Measurements from ENCODE around the gene MEIOC.
"Not testable (repeated sequence)": the region's sequence is repeated elsewhere in the genome, so short reads cannot be mapped to it uniquely, and the experiment has no call there.

Gene MEIOC

GRCh38 chr17:44664867-44665266 is 8.6 kb downstream of the MEIOC start:
- Histone ChIP-seq H3K4me1 (ENCODE audit: insufficient read depth, low read length) (no peaks in the 10 kb centered on the region), H3K9me3 (ENCODE audit: control insufficient read depth, insufficient read depth, low read length) (no peaks in the 10 kb centered on the region), H3K9ac (ENCODE audit: low read depth, low read length) (no peak overlapping the region), H3K36me3 (ENCODE audit: insufficient read depth, low read length) (no peaks in the 10 kb centered on the region; the same call in 1 of the 2 replicates)

DNA sequence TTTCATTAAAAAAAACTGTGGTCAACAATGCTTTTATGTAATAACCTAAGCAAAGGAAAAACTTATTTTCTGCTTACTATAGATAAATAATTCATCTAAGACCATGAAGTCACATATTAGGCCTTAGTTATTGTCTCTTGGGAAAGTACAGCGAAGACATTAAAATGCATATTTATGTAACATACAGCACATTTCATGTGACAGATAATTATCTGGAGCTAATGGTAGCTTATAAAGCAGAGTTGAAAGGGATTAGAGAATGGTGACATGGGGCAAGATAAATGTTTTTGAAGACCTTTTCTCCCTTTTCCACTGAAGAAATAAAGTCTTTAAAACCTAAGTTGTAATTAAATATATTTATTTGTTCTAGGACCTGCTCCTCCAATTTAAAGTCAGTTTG is 9.7 kb downstream of the MEIOC start:
- no peaks in the 10 kb centered on the region for H3K9me3 ChIP-seq (ENCODE audit: control insufficient read depth, insufficient read depth, low read length)
- H3K4me1 ChIP-seq (ENCODE audit: insufficient read depth, low read length): no peaks in the 10 kb centered on the region
- H3K36me3 ChIP-seq (ENCODE audit: insufficient read depth, low read length): no peaks in the 10 kb centered on the region; the same call in 1 of the 2 replicates
- no peak overlapping the region for H3K9ac ChIP-seq (ENCODE audit: low read depth, low read length)

DNA sequence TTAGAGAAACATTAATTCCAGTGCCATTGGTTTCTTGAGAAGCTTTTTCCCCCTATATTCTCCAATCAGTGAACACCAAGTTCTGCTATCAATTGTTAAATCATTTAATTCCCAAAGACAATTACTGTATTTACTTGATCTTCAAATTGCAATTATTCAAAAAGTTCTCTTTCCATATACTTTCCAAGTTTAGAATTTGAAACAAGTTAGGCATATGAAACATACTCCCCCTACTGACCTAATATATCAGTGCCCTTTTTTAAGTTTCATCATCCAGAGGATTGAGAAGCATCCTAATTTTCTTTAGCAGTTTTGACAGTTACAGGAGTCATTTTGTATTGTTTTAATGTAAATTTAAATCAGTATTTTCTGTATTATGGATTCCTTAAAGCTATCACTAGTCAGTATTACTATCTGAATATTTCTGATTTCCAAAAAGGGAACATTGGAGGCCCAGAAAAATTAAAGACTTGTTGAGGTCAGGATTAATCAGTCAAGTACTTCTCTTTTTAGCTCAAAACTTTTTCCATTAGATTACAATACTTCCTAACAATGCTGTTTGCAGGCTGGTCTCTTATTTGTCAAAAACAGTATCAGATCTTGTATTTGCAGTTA is 16.3 kb downstream of the MEIOC start:
- no peak overlapping the region for H3K9ac ChIP-seq (ENCODE audit: low read depth, low read length)
- H3K36me3 ChIP-seq (ENCODE audit: insufficient read depth, low read length): no peaks in the 10 kb centered on the region

DNA sequence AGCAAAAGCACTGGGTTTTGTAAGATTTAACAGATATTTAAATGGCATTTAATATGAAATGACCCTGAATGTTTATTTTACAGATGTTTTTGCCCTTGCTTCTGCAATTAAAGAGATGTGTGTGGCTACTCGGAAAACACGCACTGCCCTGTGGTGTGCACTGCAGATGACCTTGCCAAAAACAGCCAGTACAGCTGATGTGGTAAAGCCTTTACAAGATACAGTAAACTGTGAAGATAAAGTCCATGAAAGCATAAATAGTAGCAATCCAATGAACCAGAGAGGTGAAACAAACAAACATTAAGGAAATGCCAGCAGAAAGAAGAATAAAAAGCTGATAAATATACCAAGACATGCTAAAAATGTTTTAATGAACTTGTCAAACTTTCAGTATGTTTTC is 17.6 kb downstream of the MEIOC start:
- H3K36me3 ChIP-seq (ENCODE audit: insufficient read depth, low read length): peaks cover 9% of the 10 kb centered on the region
- no peaks in the 10 kb centered on the region for H3K9me3 ChIP-seq (ENCODE audit: control insufficient read depth, insufficient read depth, low read length)
- no peaks in the 10 kb centered on the region for H3K4me1 ChIP-seq (ENCODE audit: insufficient read depth, low read length)
- H3K9ac ChIP-seq (ENCODE audit: low read depth, low read length): no peak overlapping the region

More for the DNA sequence above, 16.3 kb downstream of the MEIOC start:
- Histone ChIP-seq H3K9me3 (ENCODE audit: control insufficient read depth, insufficient read depth, low read length) (no peaks in the 10 kb centered on the region), H3K4me1 (ENCODE audit: insufficient read depth, low read length) (no peaks in the 10 kb centered on the region)

DNA sequence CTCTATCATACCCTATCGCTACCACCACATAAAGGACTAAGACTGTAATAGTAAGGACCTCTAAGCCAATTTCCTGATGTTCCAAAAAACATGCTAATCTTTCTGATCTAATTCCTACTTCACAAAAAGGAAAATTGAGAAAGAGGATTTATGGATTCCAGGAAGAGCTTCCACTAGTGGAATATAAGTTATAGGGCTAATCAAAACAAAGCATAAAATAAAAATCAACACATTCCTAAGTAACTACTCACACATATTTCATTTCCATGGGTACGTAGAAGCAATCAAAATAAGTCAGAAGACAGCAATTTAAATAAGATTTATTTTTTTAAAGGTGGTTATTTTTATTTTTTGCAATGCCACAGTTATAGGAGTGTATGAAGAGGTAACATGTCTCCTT is 20.9 kb downstream of the MEIOC start:
- Histone ChIP-seq H3K4me1 (ENCODE audit: insufficient read depth, low read length) (no peaks in the 10 kb centered on the region), H3K9ac (ENCODE audit: low read depth, low read length) (no peak overlapping the region), H3K9me3 (ENCODE audit: control insufficient read depth, insufficient read depth, low read length) (no peaks in the 10 kb centered on the region), H3K36me3 (ENCODE audit: insufficient read depth, low read length) (peaks cover 18% of the 10 kb centered on the region)

- not testable (repeated sequence) for H3K4me1 ChIP-seq (ENCODE audit: insufficient read depth, low read length); H3K9ac ChIP-seq (ENCODE audit: low read depth, low read length); H3K9me3 ChIP-seq (ENCODE audit: control insufficient read depth, insufficient read depth, low read length)
- peaks cover 19% of the 10 kb centered on the region for H3K36me3 ChIP-seq (ENCODE audit: insufficient read depth, low read length)
These were observed 27.0 kb downstream of the MEIOC start for GRCh38 chr17:44683303-44683702.

GRCh38 chr17:44687756-44688155 is 31.5 kb downstream of the MEIOC start:
- H3K9me3 ChIP-seq (ENCODE audit: control insufficient read depth, insufficient read depth, low read length): no peaks in the 10 kb centered on the region
- no peak overlapping the region for H3K9ac ChIP-seq (ENCODE audit: low read depth, low read length)
- H3K4me1 ChIP-seq (ENCODE audit: insufficient read depth, low read length): peaks cover 12% of the 10 kb centered on the region
- H3K36me3 ChIP-seq (ENCODE audit: insufficient read depth, low read length): 0 out of 2 replicates have a peak, but pooled peaks cover 3% of the 10 kb centered on the region

- Histone ChIP-seq H3K36me3 (ENCODE audit: insufficient read depth, low read length) (0 out of 2 replicates have a peak, but pooled peaks cover 3% of the 10 kb centered on the region), H3K9me3 (ENCODE audit: control insufficient read depth, insufficient read depth, low read length) (no peaks in the 10 kb centered on the region), H3K9ac (ENCODE audit: low read depth, low read length) (no peak overlapping the region), H3K4me1 (ENCODE audit: insufficient read depth, low read length) (peaks cover 12% of the 10 kb centered on the region)
These were observed 31.9 kb downstream of the MEIOC start for GRCh38 chr17:44688200-44688599.

DNA sequence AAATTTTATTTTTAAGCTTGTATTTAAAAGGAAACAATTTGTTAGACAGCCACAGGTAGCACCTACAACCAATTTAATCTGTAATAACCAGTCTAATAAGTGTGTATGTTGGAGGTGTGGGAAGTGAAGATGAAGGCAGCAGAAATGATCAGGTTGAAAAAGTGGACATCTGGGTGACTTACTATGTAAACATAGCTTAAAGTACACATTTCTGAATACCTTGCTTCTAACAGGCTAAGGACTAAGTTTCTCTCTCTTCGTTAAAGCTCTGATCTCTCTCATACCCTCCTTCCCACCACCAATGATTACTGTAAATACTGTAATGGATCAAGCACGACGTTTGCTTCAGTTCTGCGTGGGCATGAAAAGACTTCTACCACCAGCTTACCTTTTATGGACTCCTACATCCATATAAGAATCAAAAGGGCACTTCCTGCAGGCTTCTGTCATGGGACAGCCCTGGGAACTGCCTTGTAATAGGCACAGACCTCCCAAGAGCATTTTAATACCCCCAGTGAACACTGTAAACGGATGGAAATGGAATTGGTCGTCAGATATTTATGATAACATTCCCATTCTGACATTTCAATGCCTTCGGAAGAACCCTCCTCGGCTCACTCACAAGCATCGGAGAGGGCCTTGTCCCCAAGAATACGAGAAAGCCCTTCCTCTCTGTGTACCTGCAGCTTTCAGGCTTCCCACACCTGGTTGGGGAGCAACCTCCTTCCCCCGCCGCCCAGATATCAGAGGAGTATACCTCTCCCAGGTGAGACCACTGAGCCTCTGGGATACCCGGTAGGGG is 32.6 kb downstream of the MEIOC start:
- H3K4me1 ChIP-seq (ENCODE audit: insufficient read depth, low read length): peaks cover 12% of the 10 kb centered on the region
- peak overlapping the region; percentile 92 for H3K9ac ChIP-seq (ENCODE audit: low read depth, low read length)
- no peaks in the 10 kb centered on the region for H3K36me3 ChIP-seq (ENCODE audit: insufficient read depth, low read length)
- H3K9me3 ChIP-seq (ENCODE audit: control insufficient read depth, insufficient read depth, low read length): no peaks in the 10 kb centered on the region

GRCh38 chr17:44689477-44690217 is 33.4 kb downstream of the MEIOC start, which contains the start of gene CCDC43:
Gene CCDC43 (minus strand): TSS chr17:44689776. CDS start chr17:44689753, 23 bp downstream.
- Histone ChIP-seq H3K4me1 (ENCODE audit: insufficient read depth, low read length) (peaks cover 12% of the 10 kb centered on the region), H3K36me3 (ENCODE audit: insufficient read depth, low read length) (no peaks in the 10 kb centered on the region), H3K9ac (ENCODE audit: low read depth, low read length) (peak within 1 kb of the TSS; percentile 92), H3K9me3 (ENCODE audit: control insufficient read depth, insufficient read depth, low read length) (no peaks in the 10 kb centered on the region)

- H3K36me3 ChIP-seq (ENCODE audit: insufficient read depth, low read length); H3K9me3 ChIP-seq (ENCODE audit: control insufficient read depth, insufficient read depth, low read length): not testable (repeated sequence)
- Histone ChIP-seq H3K9ac (ENCODE audit: low read depth, low read length) (peak overlapping the region; percentile 5; the same call in 1 of the 2 replicates), H3K4me1 (ENCODE audit: insufficient read depth, low read length) (peaks cover 12% of the 10 kb centered on the region)
These were observed 34.6 kb downstream of the MEIOC start for GRCh38 chr17:44690746-44691306.

- Histone ChIP-seq H3K4me1 (ENCODE audit: insufficient read depth, low read length) (peaks cover 9% of the 10 kb centered on the region), H3K9ac (ENCODE audit: low read depth, low read length) (no peak overlapping the region), H3K9me3 (ENCODE audit: control insufficient read depth, insufficient read depth, low read length) (no peaks in the 10 kb centered on the region), H3K36me3 (ENCODE audit: insufficient read depth, low read length) (no peaks in the 10 kb centered on the region)
These were observed 37.3 kb downstream of the MEIOC start for GRCh38 chr17:44693609-44694008.

DNA sequence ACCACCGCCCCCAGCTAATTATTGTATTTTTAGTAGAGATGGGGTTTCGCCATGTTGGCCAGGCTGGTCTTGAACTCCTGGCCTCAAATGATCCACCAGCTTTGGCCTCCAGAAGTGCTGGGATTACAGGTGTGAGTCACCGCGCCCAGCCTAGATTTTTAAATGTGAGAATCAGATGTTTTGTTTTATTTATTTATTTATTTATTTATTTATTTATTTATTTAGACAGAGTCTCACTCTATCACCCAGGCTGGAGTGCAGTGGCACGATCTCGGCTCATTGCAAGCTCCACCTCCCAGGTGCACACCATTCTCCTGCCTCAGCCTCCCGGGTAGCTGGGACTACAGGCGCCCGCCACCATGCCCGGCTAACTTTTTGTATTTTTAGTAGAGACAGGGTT is 44.0 kb downstream of the MEIOC start:
- not testable (repeated sequence) for H3K9ac ChIP-seq (ENCODE audit: low read depth, low read length); H3K4me1 ChIP-seq (ENCODE audit: insufficient read depth, low read length); H3K9me3 ChIP-seq (ENCODE audit: control insufficient read depth, insufficient read depth, low read length); H3K36me3 ChIP-seq (ENCODE audit: insufficient read depth, low read length)

DNA sequence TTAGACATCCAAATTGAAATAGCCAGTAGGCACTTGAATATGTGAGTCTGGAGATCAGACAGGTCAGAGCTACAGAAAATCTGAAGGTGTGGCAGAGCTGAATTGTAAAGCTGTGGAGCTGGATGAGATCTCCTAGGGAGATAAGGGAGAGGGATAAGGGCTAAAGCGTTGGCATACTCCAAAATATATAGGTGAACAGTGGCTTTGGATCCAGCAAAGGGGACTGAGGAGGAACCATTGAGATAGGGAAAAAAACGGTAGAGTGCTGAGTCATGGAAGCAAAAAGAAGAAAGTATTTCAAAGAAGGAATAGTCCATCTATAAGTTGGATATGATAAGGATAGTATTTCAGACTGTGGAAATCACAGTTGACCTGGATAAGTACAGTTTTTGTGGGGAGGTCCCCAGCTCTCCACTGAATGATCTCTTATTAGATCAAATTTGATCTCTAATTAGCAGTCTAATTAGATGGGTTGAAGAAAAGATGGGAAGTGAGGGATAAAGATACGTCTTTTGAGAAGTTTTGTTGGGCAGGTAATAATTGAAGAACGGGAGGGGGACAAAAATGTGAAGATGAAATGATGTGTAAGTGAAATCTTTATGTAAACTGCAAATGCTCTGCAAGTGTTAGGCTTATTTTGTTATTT is 51.6 kb downstream of the MEIOC start:
- Histone ChIP-seq H3K9me3 (ENCODE audit: control insufficient read depth, insufficient read depth, low read length) (no peaks in the 10 kb centered on the region), H3K36me3 (ENCODE audit: insufficient read depth, low read length) (no peaks in the 10 kb centered on the region), H3K9ac (ENCODE audit: low read depth, low read length) (peak overlapping the region; percentile 68; the same call in 1 of the 2 replicates), H3K4me1 (ENCODE audit: insufficient read depth, low read length) (0 out of 2 replicates have a peak, but pooled peaks cover 6% of the 10 kb centered on the region)

All from ES-I3 (cell line).